ENCODE results near the gene SLC6A7.
A peak's percentile ranks its signal among the peaks of the same experiment; 100 is the strongest.
"Not testable (repeated sequence)": the region's sequence is repeated elsewhere in the genome, so short reads cannot be mapped to it uniquely, and the experiment has no call there.

SLC6A7 gene

DNA sequence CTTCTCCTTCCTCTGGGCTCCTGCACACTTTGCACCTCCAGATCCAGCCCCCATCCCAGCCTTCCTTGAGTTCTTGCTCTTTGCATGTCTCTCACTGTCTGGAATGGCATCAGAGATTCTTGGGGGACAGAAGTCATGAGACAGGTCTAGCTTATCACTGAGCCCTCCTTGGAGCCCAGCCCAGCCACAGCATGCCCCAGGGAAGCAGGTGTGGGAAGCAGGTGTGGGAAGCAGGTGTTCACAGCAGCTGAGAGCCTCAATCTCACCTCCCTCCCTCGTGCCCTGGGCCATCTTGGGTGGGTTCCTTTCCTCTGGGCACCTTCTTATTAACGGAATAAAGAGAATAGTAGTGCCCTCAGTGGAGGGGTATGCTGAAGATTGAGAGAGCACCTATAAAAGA, 27.2 kb downstream of the SLC6A7 start:
- DNase-seq (ENCODE audit: low read depth, low spot score) = no peak

DNA sequence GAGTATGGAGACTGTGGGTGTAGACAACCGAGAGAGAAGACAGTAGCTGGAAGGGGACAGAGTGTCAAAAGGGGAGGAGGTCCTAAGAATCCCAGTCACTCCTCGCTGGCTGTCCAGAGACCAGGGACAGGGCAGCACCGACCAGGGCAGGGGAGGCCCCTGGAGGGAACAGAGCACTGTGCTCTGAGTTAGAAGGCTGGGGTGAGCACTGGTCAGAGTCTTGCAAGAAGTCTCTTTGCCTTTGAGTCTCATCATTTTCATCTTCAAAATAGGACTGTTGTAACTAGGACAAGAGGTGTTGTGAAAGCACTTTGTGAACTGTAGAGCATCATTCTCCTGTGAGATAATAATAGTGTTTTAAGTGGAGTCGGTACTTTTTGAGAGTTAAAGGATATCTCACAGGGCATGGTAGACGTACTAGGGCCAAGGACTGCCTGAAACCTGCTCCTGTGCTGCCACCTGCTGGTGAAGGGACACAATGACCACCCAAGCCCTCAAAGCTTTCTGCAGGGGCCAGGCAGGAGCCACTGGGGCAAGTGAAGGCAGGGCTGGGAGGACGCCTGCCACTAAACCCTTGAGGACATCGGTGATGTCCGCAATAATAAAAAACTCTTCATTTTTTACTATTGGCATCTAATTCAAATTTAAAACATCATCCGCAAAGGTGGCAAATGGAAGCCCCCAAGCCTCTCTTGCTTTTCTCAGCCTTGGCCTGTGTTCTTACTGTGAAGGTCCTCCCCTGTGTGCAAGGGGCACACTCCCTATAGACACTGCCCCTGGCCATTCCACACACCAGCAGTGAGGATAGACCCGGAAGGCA, 28.2 kb downstream of the SLC6A7 start:
- peak; percentile 72 for DNase-seq (ENCODE audit: low read depth, low spot score)

GRCh38 chr5:150218693-150219035, 28.8 kb downstream of the SLC6A7 start:
- no peak for DNase-seq (ENCODE audit: low read depth, low spot score)

- no peak for DNase-seq (ENCODE audit: low read depth, low spot score)
Observed at GRCh38 chr5:150219142-150219541, 29.3 kb downstream of the SLC6A7 start.

DNA sequence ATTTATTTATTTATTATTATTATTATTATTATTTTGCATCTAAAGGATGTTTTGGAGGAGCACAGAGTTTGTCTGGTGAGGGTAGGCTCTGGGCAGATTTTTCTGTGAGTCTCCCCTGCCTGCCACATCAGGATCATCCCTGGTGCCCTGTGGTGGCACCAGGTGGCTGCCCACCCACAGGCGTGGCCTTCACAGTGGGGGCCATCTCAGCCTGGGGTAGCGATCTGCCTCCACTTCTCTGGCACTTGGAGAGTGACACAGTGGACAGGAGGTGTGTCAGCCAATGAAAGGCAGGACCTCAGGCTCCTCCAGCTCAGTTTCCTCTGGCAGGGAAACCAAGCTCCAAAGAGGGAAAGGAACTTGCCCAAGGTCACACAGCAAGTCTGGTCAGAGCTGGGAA, 30.0 kb downstream of the SLC6A7 start:
- DNase-seq (ENCODE audit: low read depth, low spot score) = no peak

- no peak for DNase-seq (ENCODE audit: low read depth, low spot score)
Observed at GRCh38 chr5:150221471-150221870, 31.6 kb downstream of the SLC6A7 start.

DNA sequence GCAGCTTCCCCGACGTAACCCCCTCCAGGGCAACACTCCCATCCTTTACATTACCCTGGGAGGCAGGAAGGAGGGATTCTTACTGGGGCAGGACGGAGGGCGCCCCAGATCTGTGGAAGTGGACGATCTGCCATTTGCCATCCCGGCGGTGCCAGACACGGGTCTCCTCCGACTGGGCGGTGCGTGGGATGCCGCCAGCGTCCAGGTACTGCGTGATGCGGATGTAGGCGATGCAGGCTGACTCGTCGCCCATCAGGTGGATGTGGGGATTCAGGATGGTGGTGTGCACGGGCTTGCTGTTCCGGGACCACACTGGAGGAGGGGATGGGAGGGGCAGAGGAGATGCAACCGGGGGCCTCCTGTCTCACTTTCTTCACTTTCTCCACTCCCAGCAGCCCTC, 33.0 kb downstream of the SLC6A7 start:
- DNase-seq (ENCODE audit: low read depth, low spot score) = no peak

DNA sequence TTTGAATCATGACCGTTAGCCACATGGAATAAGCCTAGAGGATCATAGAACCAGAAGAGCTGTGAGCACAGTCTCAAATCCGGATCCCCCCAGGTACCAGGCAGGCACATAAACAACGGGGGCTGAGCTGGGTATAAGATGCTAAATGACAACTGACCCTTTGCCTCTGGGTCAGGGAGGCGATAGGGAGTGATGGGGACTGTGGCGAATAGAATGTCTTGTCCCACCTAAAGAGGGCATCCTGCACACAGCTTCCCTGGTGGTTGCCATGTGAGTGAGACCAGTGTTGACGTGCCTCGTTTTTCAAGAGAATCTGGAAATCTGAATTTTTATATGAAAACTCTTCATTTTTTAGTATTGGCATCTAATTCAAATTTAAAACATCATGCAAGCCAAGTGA, 33.6 kb downstream of the SLC6A7 start:
- no peak for DNase-seq (ENCODE audit: low read depth, low spot score)

GRCh38 chr5:150224483-150225027, 34.7 kb downstream of the SLC6A7 start:
- DNase-seq (ENCODE audit: low read depth, low spot score) = no peak

DNA sequence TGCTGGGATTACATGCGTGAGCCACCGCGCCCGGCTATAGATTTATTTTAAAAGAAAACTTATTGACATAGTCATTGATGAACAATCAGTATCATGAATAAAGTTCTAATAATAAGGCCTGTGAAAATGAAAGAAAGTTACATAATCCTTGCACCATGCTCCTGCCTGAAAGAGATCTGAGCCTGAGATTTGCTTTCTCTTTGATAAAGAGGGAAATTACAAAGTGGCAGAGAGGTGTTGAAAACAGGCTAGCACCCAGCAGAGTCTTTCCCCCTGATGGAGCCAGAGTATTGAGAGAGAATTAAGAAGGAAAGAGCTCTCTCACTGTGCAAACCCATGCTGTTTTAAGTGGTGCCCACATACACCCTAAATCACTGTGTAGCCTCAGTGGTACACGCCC, 37.2 kb downstream of the SLC6A7 start:
- no peak for DNase-seq (ENCODE audit: low read depth, low spot score)

DNA sequence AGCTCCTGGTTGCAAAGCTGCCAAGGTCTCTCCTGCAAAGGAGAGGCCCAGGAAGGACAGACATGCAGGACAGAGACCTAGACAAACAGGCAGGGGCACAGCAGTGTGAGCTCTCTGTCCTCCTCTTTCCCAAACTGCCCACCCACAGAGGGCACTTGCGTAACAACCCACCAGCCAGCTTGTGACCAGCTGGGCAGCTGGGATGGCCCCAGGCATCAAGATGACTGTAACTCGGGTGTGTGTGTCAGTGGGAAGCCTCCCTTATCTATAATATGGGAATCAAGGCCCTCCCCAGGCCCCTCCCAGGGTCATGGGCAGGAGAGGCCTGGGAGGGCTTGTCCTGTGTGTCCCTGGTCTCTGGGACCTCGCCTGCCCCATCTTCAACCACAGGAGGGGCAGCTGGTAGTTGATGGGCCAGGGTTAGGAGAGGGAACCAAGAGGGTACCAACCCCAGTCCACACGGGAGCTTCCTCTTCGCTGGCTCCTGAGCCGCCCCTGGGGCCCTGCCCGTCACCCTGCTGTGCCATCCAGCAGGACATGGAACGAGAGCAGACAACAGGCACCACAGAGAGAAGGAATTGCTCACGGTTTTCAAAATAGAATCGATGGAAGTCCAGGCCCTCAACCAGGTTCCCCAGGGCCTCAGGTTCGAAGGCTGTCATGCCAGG, 37.9 kb downstream of the SLC6A7 start:
- DNase-seq (ENCODE audit: low read depth, low spot score) = no peak

GRCh38 chr5:150229571-150229970, 39.7 kb downstream of the SLC6A7 start:
- no peak for DNase-seq (ENCODE audit: low read depth, low spot score)

DNA sequence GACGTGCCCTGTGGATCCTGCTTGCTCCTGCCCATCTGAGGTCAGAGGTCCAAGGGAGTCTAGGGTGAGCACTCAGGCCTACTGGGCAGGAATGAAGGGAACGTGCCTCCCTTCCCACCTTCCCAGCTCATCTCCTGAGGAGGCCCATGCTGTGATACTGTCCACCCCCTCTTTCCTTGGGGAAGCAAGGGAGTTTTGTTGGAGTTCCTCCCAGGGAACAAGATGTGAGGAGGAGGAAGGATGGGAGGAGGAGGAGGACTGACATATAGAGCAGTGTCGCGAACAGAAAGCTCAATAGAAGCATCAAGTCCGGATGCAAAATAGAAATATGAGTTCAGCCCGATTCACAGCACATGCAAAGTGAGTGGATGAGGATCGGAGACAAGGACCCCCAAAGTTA, 41.0 kb downstream of the SLC6A7 start:
- DNase-seq (ENCODE audit: low read depth, low spot score) = no peak

DNA sequence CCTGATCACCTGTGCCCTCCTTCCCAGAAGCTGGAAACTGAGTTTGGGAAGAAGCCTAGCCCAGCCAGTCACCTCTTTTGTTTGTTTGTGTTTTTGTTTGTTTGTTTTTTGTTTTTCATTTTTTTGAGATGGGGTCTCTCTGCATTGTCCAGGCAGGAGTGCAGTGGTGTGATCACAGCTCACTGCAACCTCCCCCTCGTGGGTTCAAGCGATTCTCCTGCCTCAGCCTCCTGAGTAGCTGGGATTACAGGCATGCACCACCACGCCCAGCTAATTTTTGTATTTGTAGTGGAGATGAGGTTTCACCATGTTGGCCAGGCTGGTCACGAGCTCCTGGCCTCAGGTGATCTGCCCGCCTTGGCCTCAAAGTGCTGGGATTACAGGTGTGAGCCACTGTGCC, 43.8 kb downstream of the SLC6A7 start:
- not testable (repeated sequence) for DNase-seq (ENCODE audit: low read depth, low spot score)

- DNase-seq (ENCODE audit: low read depth, low spot score) = no peak
Observed at GRCh38 chr5:150234576-150235499, 45.0 kb downstream of the SLC6A7 start.

DNA sequence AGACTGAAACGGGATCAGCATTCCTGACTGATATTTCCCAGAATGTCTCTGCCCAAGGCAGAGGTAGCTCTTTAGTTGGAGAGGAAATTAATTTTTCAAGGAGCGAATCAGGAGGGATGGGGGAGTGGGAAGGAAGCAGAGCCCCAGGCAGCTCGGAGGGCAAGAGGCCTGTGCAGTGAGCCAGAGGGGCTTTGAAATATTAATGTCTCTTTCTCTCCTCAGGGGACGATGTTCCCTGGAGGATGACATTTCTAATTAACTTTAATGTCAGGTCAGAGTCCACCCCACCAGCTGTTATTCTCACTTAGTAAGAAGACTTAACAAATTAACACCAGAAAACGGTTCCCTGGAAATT, 45.6 kb downstream of the SLC6A7 start:
- DNase-seq (ENCODE audit: low read depth, low spot score) = no peak

GRCh38 chr5:150236313-150236712, 46.5 kb downstream of the SLC6A7 start:
- no peak for DNase-seq (ENCODE audit: low read depth, low spot score)

DNA sequence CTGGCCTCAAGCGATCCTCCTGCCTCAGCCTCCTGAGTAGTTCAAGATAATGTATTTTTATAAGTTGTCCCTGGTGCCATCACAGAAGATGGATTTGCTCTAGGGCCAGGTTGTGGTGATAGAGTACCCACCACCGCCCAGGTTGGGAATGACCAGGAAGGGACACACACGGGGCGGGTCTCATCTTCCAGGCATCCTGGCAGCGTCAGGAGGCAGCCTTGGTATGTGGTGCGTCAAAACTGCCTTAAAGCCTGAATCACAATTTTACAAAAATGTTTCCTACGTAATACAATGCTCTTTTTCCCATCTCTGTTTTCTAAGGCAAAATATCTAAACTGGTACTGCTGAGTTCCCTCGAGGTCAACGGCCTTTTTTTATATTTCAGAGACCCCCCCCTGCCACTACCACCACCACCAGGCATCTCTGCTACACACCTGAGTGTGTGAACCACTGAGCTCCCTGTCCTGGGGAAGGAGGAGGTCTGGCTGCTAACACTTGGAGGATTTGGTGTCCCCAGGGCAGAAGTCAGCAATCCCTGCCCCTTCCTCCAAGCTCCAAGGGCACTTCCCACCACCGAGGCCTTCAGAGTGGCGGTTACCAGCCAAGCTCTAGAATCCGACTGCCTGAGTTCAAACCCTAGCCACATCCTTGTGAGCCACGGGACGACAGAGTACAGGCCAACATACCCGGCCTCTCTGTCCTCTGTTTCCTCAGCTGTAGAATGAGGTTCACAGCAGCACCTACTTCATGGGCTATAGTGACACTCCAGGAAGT, 47.3 kb downstream of the SLC6A7 start:
- no peak for DNase-seq (ENCODE audit: low read depth, low spot score)

DNA sequence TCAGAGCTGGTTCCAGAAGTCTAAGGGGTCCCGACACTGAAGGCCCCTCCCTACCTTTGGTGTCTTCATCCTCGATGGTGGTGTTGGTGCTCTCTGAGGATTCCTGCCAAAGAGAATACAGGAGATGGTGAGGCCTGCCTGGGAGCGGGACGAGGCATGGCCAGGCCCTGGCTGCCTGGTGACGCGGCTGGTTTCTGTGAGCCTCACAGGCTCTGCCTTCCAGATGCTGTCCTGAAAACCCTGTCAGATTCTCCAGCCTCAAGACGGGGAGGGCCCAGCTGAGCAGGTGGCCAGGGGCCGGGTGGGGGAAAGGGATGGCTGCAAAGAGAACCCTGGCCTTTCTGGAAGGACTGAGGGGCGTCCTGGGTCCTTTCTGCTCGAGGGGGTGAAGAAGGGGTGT, 48.8 kb downstream of the SLC6A7 start:
- DNase-seq (ENCODE audit: low read depth, low spot score) = no peak

DNA sequence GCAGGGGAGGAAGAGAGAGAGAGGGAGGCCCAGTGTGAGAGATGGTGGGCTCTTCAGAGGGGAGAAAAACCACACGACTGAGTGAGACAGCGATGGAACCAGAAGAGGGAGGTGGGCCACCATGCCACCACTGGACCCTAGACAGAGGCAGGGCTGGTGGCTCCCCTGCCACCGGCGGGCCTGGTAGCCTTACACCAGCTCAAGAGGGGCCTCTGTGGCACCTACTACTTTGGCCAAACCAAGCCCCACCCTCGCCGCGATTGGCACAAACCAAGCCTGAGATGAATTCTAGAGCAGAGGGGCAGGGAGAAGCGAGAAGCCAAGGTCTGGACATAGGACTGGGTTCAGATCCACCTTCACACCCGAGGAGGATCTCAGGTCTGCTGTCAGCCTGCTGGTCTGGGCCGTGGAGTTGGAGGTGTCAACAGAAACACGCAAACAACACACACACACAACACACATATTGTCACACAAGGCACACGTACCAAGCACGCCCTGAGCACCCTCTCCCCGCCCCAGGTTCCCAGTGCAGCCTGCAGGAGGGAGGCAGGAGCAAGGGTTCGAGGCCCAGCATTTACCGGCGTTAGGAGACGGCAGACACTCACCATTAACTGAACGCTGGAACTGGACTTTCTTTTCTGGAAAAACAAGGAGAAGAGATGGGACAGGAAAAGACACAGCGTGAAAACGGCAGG, 49.4 kb downstream of the SLC6A7 start:
- DNase-seq (ENCODE audit: low read depth, low spot score) = no peak

DNA sequence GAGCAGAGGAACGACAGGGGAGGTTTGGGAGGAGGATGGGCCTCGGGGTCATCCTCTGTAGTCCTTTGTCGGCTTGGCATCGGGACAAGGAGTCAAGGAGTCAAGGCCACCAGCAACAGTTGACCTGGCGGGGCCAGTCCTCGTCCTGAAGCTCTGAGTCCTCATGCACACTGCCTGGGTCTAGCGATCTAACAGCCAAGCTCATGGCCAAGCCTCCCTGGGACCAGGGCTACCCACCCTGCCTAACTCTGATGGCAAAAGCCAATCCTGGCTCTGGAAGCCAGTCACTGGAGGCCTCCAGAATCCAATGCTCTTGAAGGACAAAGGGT, 49.9 kb downstream of the SLC6A7 start:
- no peak for DNase-seq (ENCODE audit: low read depth, low spot score)
